K562 (cell line): ENCODE data around the gene GNG3. TPM values are rescaled to one million over a fixed set of nuclear protein-coding genes. Genes with fewer than 3 reads are reported as not detected.
"Not testable (repeated sequence)": the region's sequence is repeated elsewhere in the genome, so short reads cannot be mapped to it uniquely, and the experiment has no call there.

ENCODE experiments used
- ATAC-seq: fragments of 200-7000 bp; cut with Tn5 transposase; 3 replicates; pipeline ENCODE4 v1.9.1; 2020; ENCODE audit warnings: moderate library complexity
- BruUV-seq: library from RNA; stranded (reverse); fragments of 400-500 nt; replicated peaks from 2 replicates; lab custom pipeline; 2021; lab: Mats Ljungman, UMichigan
- CTCF ChIA-PET: fragments of 300-600 bp; formaldehyde crosslinking; extraction: SDS; loops from one replicate; lab custom pipeline; 2021; ENCODE audit warnings: low intra/inter-chr PET ratio; lab: Yijun Ruan, JAX
- POLR2A ChIA-PET: fragments of 300-600, 350-650 bp; sonication (Branson Sonifier 250); formaldehyde crosslinking; extraction: SDS; loops from one replicate; lab custom pipeline; 2021; ENCODE audit warnings: antibody characterized with exemption, inconsistent platforms; lab: Yijun Ruan, JAX
- DNase-seq, 4 experiments: peaks; one replicate each; pipeline versions ENCODE4 v3.0.0 to v3.0.0-alpha.2; 2011 to 2018; ENCODE audit warnings: low spot score in 3 of 4, mixed read lengths in 3 of 4; ENCODE audit errors: extremely low read depth in 1 of 4
- FAIRE-seq: peaks from 2 replicates; lab custom pipeline; 2011; peaks lifted over from hg19 to GRCh38; lab: Jason Lieb, UNC
- H2AFZ ChIP-seq: 2 replicates; pipeline ENCODE4 v1.6.0; 2011; ENCODE audit warnings: low read depth, low read length, control low read depth, inconsistent platforms
- H3K27ac ChIP-seq: fragments of 200-600 bp; 3 replicates; pipeline ENCODE4 v1.8.0; 2011; ENCODE audit warnings: low read depth, mild to moderate bottlenecking, control low read depth, inconsistent platforms, low read length, moderate library complexity, mixed read lengths; ENCODE audit errors: extremely low read depth
- H3K27me3 ChIP-seq, 2 experiments: fragments of 300-600 bp in 1 of 2; 2 replicates in 1 of 2; 3 replicates in 1 of 2; pipeline versions ENCODE4 v1.6.0 to v1.8.0; 2011; ENCODE audit warnings: inconsistent platforms in 2 of 2, low read length in 2 of 2, mild to moderate bottlenecking in 1 of 2, mixed read lengths in 1 of 2, moderate library complexity in 1 of 2; ENCODE audit not compliant: control insufficient read depth in 2 of 2, insufficient read depth in 2 of 2
- H3K36me3 ChIP-seq: fragments of 300-600 bp; 3 replicates; pipeline ENCODE4 v1.8.0; 2011; ENCODE audit warnings: mild to moderate bottlenecking, low read length, inconsistent platforms; ENCODE audit not compliant: control insufficient read depth, insufficient read depth
- H3K4me1 ChIP-seq, 2 experiments: fragments of 200-600 bp in 1 of 2; replicated peaks in 1 of 2; 2 replicates in 1 of 2; 3 replicates in 1 of 2; pipeline versions ENCODE4 v1.5.1 to v1.8.0; 2011; ENCODE audit warnings: inconsistent platforms in 2 of 2, low read length in 2 of 2, mild to moderate bottlenecking in 1 of 2, mixed read lengths in 1 of 2, moderate library complexity in 1 of 2; ENCODE audit not compliant: control insufficient read depth in 2 of 2, insufficient read depth in 2 of 2
- H3K4me2 ChIP-seq: 2 replicates; pipeline ENCODE4 v1.6.1; 2011; ENCODE audit warnings: low read length, control low read depth, inconsistent platforms, mixed read lengths; ENCODE audit not compliant: insufficient read depth
- H3K4me3 ChIP-seq: fragments of 200-600 bp; sonication (generic), shearing (Covaris generic); 2 replicates; pipeline ENCODE4 v1.5.1; 2016; ENCODE audit warnings: control low read depth, inconsistent platforms
- H3K79me2 ChIP-seq: fragments of 200-600 bp; 3 replicates; pipeline ENCODE4 v1.8.0; 2011; ENCODE audit warnings: low read length, inconsistent platforms; ENCODE audit not compliant: control insufficient read depth, insufficient read depth
- H3K9ac ChIP-seq, 2 experiments: 2 replicates each; pipeline versions ENCODE4 v1.6.0 to v1.6.1; 2011; ENCODE audit warnings: low read depth in 2 of 2, low read length in 2 of 2, control low read depth in 1 of 2, inconsistent platforms in 1 of 2, mild to moderate bottlenecking in 1 of 2, mixed read lengths in 1 of 2; ENCODE audit not compliant: insufficient read depth in 1 of 2
- H3K9me1 ChIP-seq: one replicate; pipeline ENCODE4 v1.6.0; 2011; ENCODE audit warnings: inconsistent platforms, mild to moderate bottlenecking, low read length, moderate library complexity; ENCODE audit not compliant: control insufficient read depth, insufficient read depth
- H3K9me3 ChIP-seq: replicated peaks from 2 replicates; pipeline ENCODE4 v1.5.1; 2011; ENCODE audit warnings: low read depth, low read length, inconsistent platforms; ENCODE audit not compliant: control insufficient read depth, insufficient read depth
- H4K20me1 ChIP-seq: replicated peaks from 2 replicates; pipeline ENCODE4 v1.6.1; 2011; ENCODE audit warnings: low read length, inconsistent platforms, mixed read lengths; ENCODE audit not compliant: control insufficient read depth, insufficient read depth
- ARID2 ChIP-seq: fragments of 450-650 bp; IDR thresholded peaks from 2 replicates; pipeline ENCODE4 v1.6.1; 2017; ENCODE audit warnings: antibody characterized with exemption, mild to moderate bottlenecking
- CCAR2 ChIP-seq: fragments of 200-400 bp; formaldehyde crosslinking; IDR thresholded peaks from 2 replicates; pipeline ENCODE4 v1.6.1; 2017; ENCODE audit warnings: mild to moderate bottlenecking, low read depth, low read length
- DACH1 ChIP-seq: fragments of 450-650 bp; IDR thresholded peaks from 2 replicates; pipeline ENCODE4 v1.6.1; 2018; ENCODE audit not compliant: partially characterized antibody
- NUFIP1 ChIP-seq: fragments of 450-650 bp; IDR thresholded peaks from 2 replicates; pipeline ENCODE4 v1.6.1; 2018; ENCODE audit not compliant: partially characterized antibody
- SREBF1 ChIP-seq: fragments of 150-350 bp; IDR thresholded peaks from 2 replicates; pipeline ENCODE4 v1.6.1; 2014; ENCODE audit warnings: antibody characterized with exemption, low read depth, low read length, borderline replicate concordance
- ZFP30 ChIP-seq: fragments of 250-450 bp; sonication (Bioruptor Pico); IDR thresholded peaks from 2 replicates; pipeline ENCODE4 v1.8.0; 2022; ENCODE audit warnings: moderate library complexity, mild to moderate bottlenecking, inconsistent platforms, borderline replicate concordance
- ZMIZ1 ChIP-seq, 2 experiments: fragments of 150-350 bp in 1 of 2; IDR thresholded peaks; 2 replicates each; pipeline ENCODE4 v1.6.1; 2012 to 2016; ENCODE audit warnings: low read depth in 2 of 2, low read length in 2 of 2, mild to moderate bottlenecking in 1 of 2, moderate library complexity in 1 of 2
- ZNF780A ChIP-seq: fragments of 250-450 bp; sonication (Bioruptor Pico); IDR thresholded peaks from 2 replicates; pipeline ENCODE4 v1.5.0; 2021; ENCODE audit warnings: mild to moderate bottlenecking
- ZNF785 ChIP-seq: fragments of 250-450 bp; sonication (Bioruptor Pico); IDR thresholded peaks from 2 replicates; pipeline ENCODE4 v1.4.0; 2020; ENCODE audit warnings: mild to moderate bottlenecking
- ZZZ3 ChIP-seq: fragments of 450-650 bp; IDR thresholded peaks from 2 replicates; pipeline ENCODE4 v1.6.1; 2016; ENCODE audit warnings: antibody characterized with exemption, mild to moderate bottlenecking, moderate library complexity
- WGBS: fragments of 100-300 bp; shearing (Covaris generic); methylation state at CpG from one replicate; pipeline ENCODE4 v1.1.6; 2016; ENCODE audit warnings: low coverage, mixed read lengths; ENCODE audit not compliant: insufficient coverage; ENCODE audit errors: missing lambda C conversion rate; 5-methylcytosine and 5-hydroxymethylcytosine counted together
- in situ Hi-C: fragments of 300-500 bp; cut with MboI; formaldehyde crosslinking; loops from 4 replicates; pipeline ENCODE4 v1.15.0; 2018; ENCODE audit warnings: inconsistent platforms, mixed read lengths
- intact Hi-C: fragments of 100-400 bp; cut with micrococcal nuclease; formaldehyde crosslinking; loops from 2 replicates; pipeline ENCODE4 v1.14.2; 2022
- polyA plus RNA-seq, 8 experiments: library from polyadenylated mRNA; depleted of rRNA in 4 of 8; stranded (reverse) in 5 of 8; unstranded in 3 of 8; fragments of >200 nt; fragmentation: Nextera tagmentation in 2 of 8; fragmentation: Illumina TruSeq in 1 of 8; extraction: Ambion mirVana in 2 of 8; extraction: Trizol in 1 of 8; gene quantifications; 2 replicates each; pipeline versions ENCODE4 v1.2.1 to v1.2.3, GENCODE V29; 2011 to 2014; ENCODE audit warnings: inconsistent platforms in 1 of 8, missing spikeins in 1 of 8
- total RNA-seq, 7 experiments: library from RNA; depleted of rRNA in 6 of 7; stranded (reverse); fragments of >200 nt in 6 of 7; fragmentation: Illumina TruSeq in 2 of 7; extraction: Trizol in 2 of 7; gene quantifications; 2 replicates each; pipeline versions ENCODE4 v1.2.1 to v1.2.3, GENCODE V29; 2011 to 2021; ENCODE audit warnings: low replicate concordance in 1 of 7

The GNG3 gene
- total and polyA plus RNA-seq, 9 of the 15 experiments (the other 6 are each of a cell fraction or from before 2014, with no cell fraction given) = 0.07 TPM; not detected in 8

DNA sequence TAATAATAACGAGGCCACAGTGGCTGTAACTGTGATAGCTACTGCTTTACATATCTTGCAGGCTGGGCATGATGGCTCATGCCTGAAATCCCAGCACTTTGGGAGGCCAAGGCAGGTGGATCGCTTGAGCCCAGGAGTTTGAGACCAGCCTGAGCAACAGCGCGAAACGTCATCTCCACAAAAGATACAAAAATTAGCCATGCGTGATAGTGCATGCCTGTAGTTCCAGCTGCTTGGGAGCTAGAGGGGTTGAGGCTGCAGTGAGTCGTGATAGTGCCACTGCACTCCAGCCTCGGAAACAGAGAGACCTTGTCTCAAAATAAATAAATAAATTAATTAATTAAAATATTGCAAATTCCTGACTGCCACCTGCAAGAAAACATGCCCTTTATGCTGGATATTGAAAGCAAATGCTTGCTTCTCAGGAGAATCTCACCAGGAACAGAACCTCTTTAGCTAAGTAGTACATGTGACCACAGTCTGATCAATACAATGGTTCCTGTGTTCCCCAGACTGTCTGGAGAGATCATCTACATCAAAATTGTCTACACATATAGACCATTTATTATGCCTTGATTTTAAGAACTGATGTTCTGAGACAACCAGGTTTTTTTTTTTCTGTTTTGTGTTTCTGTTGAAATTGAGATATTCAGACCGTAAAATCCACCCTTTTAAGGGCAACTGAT lies 40.1 kb downstream of the GNG3 start:
- in situ Hi-C loops (no loop called here), intact Hi-C loops (no loop called here)
- POLR2A ChIA-PET = interaction anchor here (0.7 to 1.4 kb wide), 5 partner anchors 11 to 174 kb away, joined by 3 to 4 read pairs (median 3); partner anchors contain the start of genes EEF1G and POLR2G

DNA sequence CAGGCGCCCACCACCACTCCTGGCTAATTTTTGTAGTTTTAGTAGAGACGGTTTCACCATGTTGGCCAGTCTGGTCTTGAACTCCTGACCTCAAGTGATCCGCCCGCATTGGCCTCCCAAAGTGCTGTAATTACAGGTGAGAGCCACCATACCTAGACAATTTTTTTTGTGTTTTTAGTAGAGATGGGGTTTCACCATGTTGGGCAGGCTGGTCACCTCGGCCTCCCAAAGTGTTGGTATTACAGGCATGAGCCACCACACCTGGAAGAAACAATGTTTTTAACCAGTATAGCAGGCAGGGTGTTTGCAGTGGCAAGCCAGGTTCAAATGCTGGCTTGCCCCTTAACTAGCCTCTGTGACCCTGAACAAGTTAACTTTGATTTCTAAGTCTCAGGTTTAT lies 42.5 kb downstream of the GNG3 start:
- H3K9ac ChIP-seq, H2AFZ ChIP-seq, intact Hi-C loops, H3K4me3 ChIP-seq, H3K9me3 ChIP-seq, H3K27me3 ChIP-seq, CTCF ChIA-PET, H3K9me1 ChIP-seq, FAIRE-seq, in situ Hi-C loops, DNase-seq, BruUV-seq, H3K27ac ChIP-seq, ATAC-seq, H3K4me2 ChIP-seq, POLR2A ChIA-PET, H4K20me1 ChIP-seq: not testable (repeated sequence)
- Histone ChIP-seq H3K79me2 (peaks cover 22% of the 10 kb centered on the region), H3K4me1 (peaks cover 9 to 25% of the 10 kb centered on the region in 2 experiments; a peak in 4 of 5 replicates), H3K36me3 (peaks cover 20% of the 10 kb centered on the region; the same call in 1 of the 3 replicates)
- 86% methylated on average over 5 of the region's 5 CpGs for WGBS

More for the DNA sequence above, 40.1 kb downstream of the GNG3 start:
- Histone ChIP-seq H3K79me2 (peaks cover 12% of the 10 kb centered on the region), H3K4me3 (no peak overlapping the region), H2AFZ (no peak overlapping the region), H3K27me3 (no peaks in the 10 kb centered on the region)
- no TSS peak for BruUV-seq
- no peak for TF ChIP-seq ZFP30 (CRISPR knock-in tag)
- TF ChIP-seq ZNF780A (CRISPR knock-in tag) = no peak
- no peak for TF ChIP-seq NUFIP1
- no peak for TF ChIP-seq ARID2
- no peak for TF ChIP-seq CCAR2
- no peak for TF ChIP-seq DACH1
- no peak for TF ChIP-seq ZZZ3
- no peak for TF ChIP-seq ZNF785 (CRISPR knock-in tag)
- TF ChIP-seq ZMIZ1 (IDR thresholded peaks at IDR 0.05; ENCODE audit: low read depth in 2 of 2, low read length in 2 of 2) = no peak
- no peak for TF ChIP-seq SREBF1
- TF ChIP-seq, all 486 proteins: peak for 0
- CTCF ChIA-PET = no interaction called here
- ATAC-seq (no peak), DNase-seq (no peak), FAIRE-seq (no peak)
- Histone ChIP-seq H4K20me1 (no peaks in the 10 kb centered on the region), H3K27ac (no peak overlapping the region), H3K4me2 (no peak overlapping the region), H3K9me1 (no peaks in the 10 kb centered on the region), H3K9ac (no peak overlapping the region; a peak in 1 of 4 replicates), H3K36me3 (peaks cover 17% of the 10 kb centered on the region; the same call in 1 of the 3 replicates), H3K4me1 (peaks cover 2 to 9% of the 10 kb centered on the region in 2 experiments; a peak in 3 of 5 replicates), H3K9me3 (no peaks in the 10 kb centered on the region)
- WGBS = 62% methylated on average over 9 of the region's 9 CpGs
